8988T (cell line): Measurements from ENCODE around the gene SLC30A1.

Experiments used
- DNase-seq: peaks from one replicate; pipeline ENCODE4 v3.0.0; 2011

The SLC30A1 gene

DNA sequence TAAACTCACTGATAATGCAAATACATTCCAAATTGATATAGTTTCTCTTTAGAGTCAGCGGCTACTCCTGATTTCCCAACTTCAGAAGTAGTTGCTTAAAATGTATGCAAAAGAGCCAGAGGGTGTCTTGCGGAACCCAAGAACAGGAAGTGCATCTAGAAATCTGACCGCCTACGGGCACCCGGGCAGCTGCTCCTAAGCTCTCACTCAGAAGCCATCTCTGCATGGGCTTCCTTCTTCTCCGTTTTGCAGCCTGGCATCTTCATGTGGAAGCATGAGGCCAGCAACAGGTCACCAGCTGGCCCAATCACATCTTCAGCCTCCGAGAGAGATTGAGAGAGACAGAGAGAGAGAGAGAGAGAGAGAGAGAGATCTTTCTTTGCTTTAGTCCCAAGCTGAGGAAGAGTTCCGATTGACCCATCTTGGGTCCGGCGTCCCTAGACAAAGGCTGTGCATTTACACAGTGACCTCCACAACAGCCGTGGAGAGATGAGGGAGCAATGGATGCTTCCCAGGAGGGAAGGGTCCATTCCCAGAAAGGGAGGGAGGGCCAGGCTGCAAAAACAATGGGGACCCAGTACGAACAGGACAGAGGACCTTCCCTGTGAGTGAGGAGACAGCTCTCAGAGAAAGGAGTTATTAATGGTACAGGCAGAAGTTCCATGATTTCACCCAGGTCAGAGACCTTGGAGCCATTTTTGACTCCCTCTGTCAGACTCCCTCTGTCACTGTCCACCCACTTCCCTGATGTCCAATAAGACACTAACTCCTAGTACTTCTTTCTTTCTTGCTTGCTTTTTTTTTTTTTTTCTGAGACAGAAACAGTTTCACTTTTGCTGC is 28.2 kb upstream of the SLC30A1 start:
- no peak for DNase-seq

DNA sequence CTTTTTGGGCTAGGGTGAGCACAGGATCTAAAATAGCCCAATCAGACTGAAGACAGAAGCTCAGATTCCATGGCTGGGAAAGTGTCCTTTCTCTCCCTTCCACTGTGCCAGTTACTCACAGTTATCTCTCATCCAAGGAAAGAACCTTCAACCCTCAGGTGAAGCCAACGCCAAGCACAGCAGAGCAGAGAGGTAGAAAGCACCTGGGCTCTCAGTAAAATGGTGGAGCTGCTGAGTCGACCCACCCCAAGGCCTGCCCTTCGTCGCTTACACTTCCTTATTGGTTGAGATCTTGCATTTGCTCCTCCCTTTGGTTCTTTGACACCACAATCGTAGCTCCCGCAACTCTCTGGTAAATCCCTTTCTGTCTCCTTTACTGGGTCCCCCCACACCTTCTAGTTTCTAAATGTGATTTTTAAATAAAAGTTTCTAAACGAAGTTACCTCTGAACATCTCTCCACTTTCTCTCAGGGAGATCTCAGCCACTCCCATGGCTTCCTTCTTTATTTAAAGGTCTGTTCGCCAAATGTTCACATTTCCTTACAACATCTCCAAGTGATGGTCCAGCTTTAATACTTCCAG is 27.5 kb upstream of the SLC30A1 start:
- no peak for DNase-seq

DNA sequence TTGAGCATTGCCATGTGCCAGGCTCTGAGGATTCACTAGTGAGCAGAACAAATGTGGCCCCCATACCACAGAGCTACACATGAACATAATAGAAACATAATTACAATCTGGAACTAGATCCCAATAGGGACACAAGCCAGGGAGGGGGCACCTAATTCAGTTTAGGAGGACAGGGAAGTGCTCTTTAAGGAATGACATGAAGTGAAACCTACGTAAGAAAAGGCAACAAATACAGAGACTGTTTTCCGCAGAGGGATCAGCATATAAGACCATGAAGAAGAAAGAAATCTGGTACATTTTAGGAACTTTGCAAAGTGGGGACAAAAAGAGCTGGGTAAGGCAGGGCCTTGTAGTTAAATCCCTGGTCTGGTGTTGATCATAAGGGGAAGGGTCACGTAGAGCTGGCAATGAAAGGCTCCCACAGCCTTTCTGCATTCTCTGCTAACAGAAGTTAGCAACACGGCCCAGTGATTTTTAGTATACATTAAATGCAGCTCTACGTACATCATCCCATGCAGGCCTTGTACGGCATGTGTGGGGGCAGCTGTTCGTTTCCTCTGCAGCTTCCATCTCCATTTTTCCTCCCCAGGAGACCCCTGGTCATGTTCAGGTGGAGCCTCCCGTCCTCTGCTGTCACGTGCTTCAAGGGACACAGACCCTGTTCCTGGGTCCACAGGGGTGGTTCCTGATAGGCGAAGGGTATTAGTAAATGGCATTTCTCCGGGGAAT is 26.8 kb upstream of the SLC30A1 start:
- DNase-seq = no peak

DNA sequence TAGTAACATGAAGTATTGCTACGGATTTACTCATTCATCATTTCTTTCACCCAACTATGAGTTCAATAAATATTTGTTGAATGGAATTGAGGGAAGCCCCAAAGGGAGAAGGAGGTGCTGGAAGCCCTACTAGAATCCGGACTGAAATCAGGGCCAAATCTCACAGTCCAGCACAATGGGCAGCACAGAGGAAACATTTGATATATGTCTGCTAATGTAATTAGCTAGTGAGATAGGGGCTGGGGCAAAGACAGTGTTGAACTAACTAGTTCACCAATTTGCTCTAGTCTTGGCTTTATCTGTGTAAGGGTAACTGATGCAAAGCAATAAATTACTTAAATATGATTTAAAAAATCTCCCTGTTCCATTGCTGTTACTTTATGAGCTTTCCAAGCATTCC is 26.1 kb upstream of the SLC30A1 start:
- no peak for DNase-seq

DNA sequence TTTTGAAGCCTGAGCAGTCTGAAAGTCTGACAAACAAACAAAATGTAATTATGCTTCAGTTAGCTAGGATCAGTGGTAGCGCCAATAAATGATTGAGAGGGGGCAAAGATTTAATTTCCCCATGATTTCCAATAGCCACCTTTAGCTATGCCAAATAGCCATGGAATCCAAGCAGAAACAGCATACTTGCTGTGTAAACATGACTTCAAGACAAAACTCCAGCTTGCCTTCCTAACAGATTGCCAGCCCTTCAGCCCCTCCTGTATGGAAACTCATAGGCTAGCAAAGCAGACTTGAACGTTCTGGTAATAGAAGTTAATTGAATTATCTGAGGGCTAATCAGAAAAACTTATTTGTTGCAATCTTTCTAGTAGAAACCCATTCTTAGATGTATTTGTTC is 25.6 kb upstream of the SLC30A1 start:
- DNase-seq = no peak

DNA sequence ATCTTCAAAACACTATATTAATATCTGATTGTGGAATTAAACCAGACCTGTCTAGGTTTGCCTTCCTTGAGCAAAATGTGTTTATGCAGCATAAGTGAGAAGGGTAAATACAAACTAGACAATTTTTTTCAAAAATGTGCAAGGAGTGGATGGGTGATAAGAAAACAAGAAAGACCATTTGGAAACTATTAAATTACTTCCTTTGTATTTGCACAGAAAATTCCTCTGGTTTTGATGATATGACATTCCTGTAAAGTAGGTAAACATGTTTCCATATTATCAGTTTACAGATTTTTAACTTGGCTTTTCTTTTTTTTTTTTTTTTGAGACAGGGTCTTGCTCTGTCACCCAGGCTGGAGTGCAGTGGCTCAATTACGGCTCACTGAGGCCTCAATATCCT is 24.8 kb upstream of the SLC30A1 start:
- no peak for DNase-seq

DNA sequence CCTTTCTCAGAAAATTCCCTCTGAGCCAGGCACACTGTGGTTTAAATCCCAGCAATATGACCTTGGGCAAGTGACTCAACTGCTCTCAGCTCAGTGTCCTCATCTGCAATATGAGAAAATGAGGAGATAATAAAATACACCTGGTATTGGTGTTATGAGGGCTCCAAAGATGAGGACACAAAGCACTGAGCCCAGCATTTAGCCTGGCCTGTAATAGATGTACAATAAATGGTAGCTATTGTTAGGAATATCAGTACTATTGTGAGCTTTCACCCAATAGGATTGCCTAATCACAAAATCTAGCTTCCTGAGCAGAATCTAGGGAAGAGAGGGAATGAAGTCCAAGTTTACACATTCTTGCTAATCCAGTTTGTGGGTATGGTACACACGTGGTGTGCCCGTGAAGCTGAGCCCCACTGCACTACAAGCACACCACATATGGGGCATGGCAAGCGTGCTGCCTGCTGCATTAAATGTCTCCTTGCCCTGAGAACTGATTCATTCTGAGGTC is 24.3 kb upstream of the SLC30A1 start:
- DNase-seq = no peak

DNA sequence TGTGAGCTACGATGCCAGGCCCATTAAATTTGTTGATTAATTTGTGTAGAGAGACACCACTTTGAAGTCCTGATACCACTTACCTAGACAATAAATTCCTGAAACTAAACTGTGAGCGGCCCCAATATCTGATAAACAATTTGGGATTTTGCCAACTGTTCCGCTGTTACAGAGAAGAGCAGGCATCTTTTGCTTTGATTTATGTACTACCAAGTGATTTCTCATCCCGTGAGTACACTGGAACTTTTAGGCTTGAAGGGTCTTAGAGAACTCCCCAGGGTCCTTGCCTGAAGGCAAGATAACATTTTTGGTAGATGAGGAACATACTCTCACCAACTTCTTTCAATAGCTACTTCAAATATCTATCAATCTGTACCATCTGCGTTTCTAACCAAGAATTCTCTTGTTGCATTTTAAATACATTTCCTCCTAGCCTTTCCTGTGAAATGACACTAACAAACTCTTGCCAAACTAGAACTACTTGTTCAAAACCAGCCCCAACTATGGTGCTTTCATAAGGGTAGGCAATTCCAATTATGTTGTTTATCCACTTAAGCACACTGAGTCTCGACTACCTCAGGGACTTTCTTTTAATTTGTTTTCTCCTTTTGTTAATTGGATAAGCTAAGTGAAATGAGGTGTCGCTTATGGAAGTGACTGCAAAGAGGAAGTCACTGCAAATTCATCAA is 23.2 kb upstream of the SLC30A1 start:
- no peak for DNase-seq

DNA sequence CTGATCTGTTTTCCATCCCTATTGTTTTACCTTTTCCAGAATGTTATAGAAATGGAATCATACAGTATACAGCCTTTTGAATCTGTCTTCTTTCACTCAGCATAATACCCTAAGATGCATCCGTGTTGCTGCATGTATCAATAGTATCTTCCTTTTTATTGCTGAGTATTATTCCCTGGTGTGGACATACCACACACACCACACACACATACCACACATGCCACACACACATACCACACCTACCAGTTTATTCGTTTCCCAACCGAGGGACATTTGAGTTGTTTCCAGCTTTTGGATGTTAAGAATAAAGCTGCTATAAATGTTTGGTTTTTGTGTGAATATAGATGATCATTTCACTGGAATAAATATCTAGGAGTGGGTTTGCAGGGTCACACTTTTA is 22.2 kb upstream of the SLC30A1 start:
- no peak for DNase-seq

DNA sequence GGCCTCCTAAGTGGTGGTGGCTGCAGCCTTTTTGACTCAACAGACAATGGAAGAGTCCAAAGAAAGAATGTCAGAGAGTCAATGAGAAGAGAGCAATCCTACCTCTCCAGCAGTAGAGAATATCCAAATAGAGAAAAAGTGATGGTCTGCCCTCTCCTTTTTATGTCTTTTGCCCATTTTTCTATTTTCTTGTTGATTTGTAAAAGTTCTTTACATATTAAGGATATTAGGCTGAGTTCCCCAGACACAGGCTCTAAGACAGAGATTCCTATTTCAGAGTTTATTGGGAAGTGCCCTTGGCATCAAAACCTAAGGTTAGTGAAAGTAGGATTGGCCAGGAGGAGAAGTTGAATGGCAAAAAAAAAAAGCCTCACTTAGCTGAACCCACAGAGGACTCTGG is 20.3 kb upstream of the SLC30A1 start:
- no peak for DNase-seq

DNA sequence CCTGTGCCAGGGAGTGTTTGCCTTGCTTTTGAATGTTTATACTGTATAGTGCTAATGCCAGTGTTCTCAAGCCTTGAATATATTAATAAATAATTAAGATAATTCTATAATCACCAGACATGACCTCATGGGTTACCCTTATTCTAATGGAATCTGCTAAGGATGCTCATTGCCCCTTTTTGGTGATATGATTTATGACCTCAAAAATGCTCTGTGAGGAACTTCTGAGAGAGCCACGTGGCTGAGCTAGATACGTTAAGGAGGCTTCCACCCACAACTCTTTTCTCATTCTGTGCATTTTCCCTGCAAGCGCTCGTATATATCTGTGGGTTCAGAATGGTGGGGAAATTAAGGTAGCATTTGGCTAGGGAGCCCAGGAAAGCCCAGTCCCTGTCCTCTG is 19.6 kb upstream of the SLC30A1 start:
- DNase-seq = no peak

DNA sequence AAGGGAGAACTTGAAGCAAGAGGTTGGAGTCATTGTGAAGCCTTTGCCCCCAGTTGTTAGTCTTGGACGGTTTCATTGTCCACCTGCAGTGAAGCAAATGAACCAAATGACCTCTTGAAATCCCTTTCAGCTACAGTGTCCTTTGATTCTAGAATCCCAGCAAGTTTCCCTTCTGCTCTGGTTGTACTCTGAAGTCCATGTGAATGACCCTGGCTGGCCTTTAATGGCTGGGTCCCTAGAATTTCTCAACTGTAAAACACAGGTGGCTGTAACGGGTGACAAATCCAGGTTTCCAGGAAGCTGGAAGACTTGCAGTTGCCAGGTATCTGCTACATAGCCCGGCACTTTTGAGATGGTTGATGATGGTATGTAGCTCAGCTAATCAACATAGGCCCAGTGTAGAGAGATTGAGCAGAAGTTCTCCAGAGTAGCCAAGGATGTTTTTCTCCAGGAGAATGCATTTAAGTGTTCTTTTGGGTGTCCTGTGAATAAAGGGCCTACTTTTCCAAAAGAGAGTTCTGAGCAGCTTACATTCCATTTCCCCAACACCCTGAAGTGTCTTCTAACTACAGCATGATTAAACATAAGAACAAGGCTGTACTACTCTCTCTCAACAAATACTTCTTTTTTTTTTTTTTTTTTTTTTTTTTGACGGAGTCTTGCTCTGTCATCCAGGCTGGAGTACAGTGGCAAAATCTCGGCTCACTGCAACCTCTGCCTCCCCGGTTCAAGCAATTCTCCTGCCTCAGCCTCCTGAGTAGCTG is 17.6 kb upstream of the SLC30A1 start:
- no peak for DNase-seq

DNA sequence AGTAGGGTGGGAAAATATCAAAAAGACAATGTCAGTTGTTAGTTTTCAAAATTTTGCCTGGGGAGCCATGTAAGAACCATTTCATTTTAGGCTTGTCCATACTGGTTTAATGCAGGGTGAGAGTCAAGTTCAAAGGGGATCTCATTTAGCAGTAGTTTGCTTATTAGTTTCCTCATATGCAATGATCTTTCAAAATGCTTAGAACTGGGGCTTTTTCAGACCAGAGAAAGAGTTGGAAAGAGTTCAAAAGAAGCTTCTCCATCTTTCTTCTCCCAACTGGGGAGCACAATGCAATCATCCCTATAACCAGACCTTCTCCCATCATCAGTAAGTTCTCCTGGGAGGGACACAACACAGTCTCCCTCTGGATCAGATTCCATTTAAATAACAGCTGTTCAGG is 16.5 kb upstream of the SLC30A1 start:
- no peak for DNase-seq

DNA sequence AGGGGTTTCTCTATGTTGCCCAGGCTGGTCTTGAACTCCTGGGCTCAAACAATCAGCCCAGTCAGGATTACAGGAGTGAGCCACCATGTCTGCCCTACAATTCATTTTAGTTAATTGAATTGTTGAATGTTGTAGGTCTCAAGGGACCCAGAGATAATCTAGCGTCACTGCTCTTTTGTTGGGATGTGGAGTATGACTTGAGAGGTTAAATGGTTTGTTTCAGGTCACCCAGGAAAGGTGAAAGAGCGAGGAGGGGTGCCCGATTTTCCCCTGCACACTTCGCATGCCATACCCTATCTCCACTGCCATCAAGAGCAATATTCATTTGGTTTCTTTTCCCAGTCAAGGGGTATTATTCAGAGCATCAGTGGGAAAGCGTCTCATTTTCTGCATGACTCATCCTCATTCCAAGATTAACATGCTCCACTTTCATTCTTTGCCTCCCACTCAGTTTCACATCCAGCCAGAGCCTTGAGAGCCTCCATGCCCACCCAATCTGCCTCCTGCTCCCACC is 13.1 kb upstream of the SLC30A1 start:
- no peak for DNase-seq

DNA sequence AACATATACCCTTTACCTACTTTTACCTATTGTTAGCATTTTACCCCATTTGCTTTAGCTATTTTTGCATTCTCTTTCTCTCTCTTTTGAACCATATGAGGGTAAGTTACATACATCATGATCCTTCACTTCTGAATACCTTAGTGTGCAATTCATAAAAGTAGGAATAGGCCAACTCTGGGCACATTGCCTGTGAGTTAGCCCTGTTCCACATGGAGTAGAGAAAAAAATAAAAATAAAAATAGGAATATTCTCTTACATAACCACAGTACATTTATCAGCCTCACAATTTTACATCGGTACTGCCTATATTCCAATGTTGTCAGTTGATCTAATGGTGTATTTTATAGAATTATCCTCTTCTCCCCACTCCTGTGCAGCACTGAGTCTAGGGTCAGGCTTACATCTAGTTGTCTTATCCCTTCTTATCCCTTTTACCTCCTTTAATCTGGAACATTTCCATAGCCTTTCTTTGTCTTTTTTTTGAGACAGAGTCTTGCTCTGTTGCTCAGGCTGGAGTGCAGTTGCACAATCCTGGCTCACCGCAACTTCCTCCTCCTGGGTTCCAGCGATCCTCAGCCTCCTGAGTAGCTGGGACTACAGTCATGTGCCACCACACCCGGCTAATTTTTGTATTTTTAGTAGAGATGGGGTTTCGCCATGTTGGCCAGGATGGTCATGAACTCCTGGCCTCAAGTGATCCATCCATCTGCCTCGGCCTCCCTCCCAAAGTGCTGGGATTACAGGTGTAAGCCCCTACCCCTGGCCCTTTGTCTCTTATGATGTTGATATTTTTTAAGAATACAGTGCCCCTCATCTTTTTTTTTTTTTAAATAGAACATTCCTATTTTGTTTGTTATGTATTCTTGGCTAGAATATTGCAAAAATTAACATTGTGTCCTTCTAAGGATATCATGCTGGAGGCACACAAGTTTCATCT is 11.1 kb upstream of the SLC30A1 start:
- no peak for DNase-seq

DNA sequence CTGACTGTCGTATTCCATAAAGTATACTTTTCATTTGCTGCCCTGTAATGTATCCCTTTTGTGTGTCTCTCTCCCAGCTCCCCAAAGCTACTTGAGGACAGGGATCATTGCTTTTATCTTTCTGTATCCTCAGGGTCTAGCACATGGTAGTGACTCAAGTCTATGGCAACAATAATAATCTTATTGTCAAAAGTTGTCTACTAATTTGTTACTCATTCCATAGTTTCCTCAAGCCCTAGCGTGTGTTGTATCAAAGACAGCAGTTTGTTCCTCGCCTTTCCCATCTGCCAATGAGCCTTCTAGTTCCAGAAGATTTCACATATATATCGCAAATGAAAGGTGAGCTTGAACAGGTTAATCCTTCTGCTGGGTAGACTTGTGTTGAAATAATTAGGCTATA is 9.8 kb upstream of the SLC30A1 start:
- DNase-seq = no peak

DNA sequence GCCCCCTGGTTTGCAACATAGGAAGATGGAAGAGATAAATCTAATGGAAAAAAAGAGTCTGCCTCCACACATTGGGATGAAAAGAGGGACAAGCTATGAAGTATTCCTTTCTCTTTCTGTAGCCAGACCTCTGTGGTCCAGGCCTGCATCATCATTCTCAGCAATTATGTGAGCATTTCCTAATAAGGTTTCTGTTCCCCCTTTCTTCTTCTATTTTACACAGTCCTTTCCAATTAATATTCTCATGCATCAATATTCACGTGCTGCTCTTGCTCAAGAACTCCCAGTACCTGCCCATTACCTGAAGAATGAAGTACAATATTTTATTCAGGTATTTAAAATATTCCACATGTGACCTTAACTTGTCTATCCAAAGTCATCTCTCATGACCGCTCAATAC is 8.2 kb upstream of the SLC30A1 start:
- DNase-seq = no peak

DNA sequence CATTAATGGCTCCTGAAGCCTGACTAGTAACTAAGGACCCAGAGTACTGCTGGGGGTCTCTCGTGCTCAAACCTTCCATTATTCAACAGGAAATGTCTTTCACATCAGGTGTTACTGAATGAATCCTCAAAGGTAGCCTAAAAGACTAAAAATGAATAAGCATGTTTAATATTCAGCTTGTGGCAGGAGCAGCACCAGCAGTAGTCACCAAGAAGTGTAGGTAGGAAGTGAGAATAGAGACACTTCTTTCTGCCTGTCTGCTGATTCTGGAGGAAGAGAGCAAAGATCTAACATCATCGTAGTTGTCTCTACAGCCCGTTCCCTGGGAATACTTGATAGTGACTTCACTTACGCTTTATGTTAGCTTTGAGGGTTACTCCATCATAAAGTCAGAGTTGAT is 7.6 kb upstream of the SLC30A1 start:
- DNase-seq = no peak

DNA sequence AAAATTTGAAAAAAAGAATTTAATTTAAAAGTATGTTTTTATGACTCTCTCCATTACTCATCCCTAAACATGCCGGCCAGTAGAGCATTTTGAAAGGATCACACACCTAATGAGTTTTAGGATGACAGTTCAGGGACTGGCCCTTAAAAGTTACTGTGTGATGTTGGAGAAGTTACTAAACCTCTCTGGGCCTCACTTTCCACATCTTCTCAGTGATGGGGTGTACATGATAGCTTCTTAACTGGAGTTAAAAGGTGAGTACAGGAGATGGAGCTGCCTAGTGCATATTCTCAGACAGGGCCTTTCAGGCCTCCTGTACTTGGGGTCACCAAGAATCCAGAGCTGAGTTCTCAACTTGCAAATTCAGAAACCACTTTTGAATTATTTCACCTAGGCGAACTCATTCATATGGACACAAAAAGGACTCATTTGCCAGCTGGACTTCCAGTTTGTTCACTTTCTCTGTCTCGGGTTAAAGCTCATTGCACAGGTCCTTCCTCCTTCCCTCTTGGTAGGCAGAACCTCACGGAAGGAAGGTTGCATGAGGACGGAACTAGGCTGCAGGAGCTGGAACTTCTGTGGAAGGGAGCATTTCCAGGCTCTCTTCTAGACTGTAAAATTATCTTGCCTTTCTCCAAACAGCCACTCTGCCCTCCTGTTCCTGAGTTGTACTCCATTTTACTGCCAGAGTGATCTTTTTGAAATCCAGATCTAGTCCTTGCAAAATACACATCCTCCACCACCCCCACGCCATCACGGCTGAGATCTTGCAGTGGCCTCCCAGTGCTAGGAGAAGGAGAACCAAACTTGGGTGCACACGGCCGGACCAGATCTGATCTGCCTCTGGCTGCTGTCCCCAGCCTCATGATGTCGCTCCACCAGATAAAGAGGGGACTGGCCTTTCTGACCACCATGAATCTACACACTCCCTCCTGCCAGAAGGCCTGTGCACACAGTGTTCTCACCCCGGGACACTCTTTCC is 4.3 kb upstream of the SLC30A1 start:
- DNase-seq = no peak

DNA sequence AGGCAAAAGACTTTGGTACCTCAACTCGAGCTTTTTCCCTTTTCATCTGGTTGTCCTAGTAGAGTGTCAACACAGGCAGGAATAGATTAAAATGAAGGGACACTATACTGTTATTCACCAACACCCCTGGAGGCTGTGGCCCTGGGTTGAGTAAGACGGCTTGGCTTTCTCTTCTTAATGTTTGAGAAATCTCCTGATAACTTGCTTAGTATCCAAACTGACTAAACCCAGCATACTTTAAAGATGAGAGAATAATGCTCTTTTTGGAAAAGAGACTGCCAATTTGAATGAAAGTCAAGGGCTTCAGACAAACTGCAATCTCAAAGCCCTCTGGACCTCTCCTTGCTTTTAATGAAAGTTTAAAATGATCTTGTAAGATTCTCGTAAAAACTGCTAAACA is 2.6 kb upstream of the SLC30A1 start:
- no peak for DNase-seq
